ENCODE results near the gene RCC2.
"Not testable (repeated sequence)": the region's sequence is repeated elsewhere in the genome, so short reads cannot be mapped to it uniquely, and the experiment has no call there.

RCC2 gene

DNA sequence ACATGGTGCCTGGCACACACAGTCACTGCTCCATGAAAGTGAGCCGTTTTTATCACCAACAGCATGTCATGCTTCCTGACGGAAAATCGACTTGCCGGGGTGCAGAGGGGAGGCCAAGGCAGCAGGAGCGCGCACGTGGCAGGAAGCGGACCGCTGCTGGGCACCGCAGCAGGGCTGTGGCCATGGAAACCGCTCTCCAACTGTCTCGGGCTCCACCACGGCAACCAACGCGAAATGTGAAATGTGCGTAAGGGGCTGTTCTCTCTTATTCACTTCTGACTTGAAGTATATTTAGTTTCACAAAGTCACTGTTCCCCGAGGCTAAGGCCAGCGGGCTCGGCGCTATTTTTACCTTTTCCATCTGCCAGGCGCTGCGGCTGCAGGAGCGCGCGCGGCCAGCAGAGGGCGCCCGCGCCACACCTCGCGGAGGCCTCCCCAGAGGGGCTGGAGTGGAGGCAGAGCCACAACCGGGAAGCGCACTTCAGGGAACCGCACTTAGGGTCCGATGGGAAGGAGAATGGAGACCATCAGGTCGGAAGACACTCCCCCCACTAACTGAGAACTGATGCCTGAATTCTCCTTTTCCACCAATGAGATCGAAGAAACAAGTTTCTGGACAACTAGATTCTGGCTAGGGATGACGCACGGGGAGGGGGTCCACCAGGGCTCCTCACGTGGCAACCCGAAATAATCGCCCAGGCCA, 19.7 kb downstream of the RCC2 start:
- peak; percentile 22 to 55 for DNase-seq (ENCODE audit: low read depth in 2 of 2)

DNA sequence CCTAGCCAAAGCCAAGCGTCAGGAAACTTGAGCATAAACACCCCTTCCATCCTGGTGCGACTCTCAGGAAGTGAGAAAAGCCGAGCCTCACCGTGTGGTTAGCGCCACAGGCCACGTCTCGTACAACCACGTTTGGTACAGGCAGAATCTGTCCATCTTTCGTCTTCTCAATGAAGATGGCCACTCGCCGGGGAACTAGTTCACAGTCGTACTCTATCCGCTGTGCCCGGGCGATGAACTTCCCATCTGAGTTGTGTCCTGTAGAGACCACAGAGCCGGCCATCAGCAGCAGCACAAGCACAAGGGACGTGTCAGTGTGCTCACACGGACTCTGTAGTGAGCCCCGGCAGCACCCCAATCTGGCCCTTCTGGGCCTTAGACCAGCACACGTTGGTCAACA, 23.1 kb downstream of the RCC2 start:
- DNase-seq (ENCODE audit: low read depth in 2 of 2) = no peak

DNA sequence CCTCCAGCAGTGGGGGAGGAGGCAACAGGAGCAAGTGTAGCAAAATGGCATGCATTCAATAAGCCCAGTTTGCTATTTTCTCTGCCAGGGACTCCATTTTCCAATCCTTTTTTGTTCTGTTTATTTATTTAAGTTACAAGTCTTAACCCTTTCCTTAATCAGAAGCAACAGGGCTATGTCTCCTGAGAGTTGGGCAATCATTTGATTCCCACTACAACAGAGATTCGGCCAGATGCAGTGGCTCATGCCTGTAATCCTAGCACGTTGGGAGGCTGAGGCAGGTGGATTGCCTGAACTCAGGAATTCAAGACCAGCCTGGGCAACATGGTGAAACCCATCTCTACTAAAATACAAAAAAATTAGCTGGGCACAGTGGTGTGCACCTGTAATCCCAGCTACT, 25.5 kb downstream of the RCC2 start:
- DNase-seq (ENCODE audit: low read depth in 2 of 2) = no peak

DNA sequence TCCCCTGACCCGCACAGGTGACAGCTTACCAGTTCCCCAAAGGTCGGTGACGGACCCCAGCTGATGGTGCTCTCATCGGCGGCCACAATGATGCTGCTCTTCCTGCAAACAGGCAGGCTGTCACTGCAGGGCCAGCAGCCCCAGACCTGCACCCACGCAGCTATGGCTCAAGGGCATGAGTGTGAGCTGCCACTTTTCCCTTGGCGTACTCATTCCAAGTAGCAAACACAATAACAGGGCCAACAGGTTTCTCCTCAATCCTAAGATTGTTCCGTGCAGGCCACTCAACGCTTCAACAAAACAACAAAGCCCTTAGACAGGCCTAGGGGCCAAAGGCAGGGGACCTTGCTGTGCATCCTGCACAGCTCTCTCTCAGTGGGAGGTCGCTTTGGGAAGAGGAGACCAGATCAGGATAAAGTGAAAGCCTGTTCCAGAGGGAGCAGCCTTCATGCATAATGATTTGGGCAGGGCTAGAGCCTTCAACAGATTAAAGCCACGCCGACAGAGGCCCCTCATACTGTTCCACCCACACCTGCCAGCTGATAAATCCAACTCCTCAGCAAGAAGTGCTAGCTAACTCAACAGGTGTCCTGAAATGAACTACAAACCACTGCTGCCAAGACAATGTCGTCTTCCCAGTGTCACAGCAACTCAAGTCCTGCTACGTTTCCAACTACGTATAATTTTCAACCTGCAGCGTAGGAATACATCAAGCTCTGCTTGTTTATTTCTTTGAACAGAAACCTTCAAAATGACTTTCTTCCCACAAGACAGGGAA, 27.2 kb downstream of the RCC2 start:
- DNase-seq (ENCODE audit: low read depth in 2 of 2) = no peak

DNA sequence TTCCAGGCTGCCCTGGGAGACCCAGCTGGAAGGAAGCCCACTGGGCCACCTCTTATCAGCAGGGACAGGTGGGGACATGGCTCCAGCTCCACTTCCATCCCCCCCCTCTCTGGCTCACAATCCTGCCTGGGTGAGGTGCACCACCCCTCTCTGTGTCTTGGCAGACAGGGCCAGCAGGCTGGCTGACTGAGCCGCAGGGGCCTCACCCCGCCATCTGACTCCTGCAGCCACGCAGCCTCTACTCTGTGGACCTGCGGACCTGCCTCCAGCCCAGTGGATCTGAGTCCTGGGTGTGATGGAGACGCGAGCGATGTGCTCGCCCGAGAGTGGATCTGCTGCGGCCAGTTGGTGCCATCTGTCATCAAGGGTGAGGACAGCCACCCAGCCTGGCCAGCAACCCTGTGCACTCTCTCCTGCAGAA, 30.1 kb downstream of the RCC2 start:
- no peak for DNase-seq (ENCODE audit: low read depth in 2 of 2)

DNA sequence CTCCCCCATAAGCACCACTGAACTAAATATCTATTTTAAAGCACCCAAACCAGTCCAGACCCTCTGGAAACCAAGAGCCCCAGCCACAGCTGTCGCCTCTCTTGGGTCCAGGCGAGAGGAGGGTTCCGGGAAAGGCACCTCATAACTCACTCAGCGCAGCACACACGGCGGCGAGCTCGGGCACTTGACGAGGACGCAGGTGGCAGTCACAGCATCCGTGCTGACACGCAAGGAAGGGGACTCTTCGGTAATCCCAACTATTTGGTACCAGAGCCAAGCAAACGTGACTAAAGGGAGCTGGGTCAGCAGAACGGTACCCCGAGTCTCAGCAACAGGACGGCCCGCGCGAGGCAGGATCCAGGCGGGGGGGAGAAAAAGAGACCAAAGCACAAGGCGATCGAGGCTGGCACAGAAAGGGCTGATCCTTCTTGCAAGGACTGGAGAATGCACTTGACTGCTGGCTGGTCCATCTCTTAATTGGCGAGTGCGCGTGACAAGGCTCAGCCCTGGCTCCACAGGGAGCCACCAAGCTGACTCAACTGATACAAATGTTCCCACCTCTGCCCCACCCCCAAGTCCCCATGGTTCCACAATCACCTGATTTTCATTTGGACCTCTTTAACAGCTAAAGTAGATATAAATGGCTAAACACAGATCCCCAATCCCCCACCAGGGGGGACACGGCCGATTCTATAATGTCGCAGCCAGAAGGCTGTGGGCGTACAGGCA, 31.5 kb downstream of the RCC2 start:
- DNase-seq (ENCODE audit: low read depth in 2 of 2) = not testable (repeated sequence)

DNA sequence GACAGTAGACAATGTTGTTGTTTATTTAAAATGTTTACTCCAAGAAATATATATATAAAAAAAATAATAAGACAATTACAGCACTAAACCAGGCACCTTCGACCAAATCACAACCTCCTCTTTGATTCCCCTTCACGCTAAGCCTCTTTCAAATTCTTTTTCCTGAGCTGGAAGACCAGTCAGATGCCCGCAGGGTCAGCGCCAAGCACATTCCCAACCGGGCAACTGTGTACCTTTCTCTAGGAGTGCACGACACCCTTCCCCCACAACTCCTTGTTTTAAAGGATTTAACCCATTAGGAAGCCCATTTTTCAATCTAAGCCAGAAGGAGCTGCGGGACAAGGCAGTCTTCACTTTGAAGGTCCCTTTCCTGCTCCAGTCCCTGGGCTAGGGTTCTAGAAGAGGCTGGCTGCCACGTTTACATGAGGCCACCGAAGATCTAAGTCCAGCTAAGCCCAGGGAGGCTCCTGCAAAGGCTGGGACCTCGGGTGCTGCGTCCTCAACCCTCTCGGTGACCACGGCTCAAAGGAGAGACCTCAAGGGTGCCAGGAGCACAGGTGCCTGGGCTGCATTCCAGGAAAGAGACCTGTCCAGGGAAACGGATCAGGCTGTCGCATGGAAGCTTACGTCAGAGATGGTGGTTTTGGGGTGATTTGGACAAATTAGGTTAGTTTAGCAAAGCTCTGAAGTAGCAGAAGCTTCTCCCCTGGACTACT, 32.6 kb downstream of the RCC2 start:
- DNase-seq (ENCODE audit: low read depth in 2 of 2) = not testable (repeated sequence)

DNA sequence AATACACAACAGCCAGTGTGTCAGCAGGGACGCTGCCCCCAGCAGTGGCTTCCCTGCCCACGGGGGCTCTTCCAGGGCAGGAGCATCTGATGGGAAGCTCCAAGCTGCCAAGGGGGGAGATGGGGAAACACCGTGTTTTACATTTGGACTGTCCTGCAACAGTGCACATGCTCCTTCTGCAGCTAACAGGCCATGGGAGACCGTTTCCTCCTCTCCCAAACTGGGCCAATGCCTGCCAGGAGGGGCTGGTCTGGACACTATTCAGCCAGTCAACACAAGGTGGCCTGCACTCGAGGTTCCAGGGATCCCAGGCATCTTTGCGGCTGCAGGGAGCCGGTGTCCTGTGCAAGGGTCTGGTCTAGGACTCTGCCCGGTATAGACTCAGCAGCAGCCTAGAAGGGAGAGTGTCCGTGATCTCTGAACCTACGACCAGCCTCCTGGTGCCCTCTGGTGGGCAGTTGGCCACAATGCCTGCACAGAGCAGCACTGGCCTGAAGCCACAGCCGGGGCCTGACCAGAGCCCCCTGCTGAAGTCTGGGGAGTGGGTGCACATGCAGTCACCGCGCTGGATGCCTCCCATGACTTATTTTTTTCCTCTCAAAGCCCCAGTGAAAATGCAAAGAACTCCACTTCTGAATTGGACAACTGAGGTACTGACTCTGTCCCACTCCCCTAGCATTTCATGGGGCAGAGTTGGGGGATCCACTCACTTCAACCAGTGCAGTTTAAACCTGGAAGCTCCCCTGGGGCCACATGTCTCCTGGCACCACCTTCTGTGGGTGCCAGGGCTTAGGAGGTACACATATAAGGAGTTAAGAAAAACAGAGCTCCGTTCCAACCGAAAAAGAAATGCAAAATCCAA, 33.3 kb downstream of the RCC2 start:
- peak in 1 of 2 donors; percentile 19 for DNase-seq (ENCODE audit: low read depth in 2 of 2)

DNA sequence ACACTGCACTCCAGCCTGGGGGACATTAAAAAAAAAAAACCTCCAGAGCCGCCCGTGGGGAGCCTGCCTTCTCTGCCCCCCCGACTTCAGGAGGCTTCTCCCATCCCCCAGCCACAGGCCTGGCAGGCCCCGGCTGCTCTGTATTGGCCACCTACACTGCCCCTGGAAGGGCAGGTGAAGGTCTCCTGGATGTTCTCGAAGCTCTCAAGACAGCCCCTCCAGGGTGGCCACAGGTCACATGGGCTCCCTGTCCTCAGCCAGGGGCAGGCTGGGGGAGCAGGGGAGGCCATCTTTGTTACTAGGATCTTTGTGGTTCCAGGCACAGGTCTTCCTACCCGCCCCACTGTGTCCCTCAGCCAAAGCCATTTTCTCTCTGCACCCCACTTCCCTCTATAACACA, 34.7 kb downstream of the RCC2 start:
- DNase-seq (ENCODE audit: low read depth in 2 of 2) = no peak

DNA sequence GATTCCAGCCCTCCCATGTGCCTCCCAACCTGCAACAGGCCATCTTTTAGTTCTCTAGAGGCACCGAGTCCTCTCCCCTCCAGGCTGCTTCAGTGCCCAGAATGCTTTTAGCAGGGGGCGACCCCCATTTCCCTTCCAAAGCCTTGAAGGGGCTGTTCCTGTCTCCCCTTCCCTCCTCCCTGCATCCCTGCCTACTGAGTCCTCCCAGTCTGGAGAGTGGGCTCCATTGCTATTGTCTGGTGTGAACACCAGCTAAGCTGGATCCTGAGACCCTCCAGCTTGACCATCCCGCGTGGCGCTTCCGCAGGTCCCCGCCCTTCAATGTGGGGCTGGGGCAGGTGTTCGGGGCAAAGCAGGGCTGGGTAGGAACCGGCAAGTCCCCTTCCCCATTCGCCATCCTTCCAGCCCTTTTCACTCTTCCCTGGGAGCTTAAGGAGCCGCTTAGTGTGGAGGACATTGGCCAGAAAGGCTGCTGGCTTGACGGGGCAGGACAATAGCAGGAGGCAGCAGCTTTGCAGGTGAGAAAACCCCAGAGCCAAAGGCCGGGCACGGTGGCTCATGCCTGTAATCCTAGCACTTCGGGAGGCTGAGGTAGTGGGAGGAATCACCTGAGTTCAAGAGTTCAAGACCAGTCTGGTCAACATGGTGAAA, 35.3 kb downstream of the RCC2 start:
- no peak for DNase-seq (ENCODE audit: low read depth in 2 of 2)

DNA sequence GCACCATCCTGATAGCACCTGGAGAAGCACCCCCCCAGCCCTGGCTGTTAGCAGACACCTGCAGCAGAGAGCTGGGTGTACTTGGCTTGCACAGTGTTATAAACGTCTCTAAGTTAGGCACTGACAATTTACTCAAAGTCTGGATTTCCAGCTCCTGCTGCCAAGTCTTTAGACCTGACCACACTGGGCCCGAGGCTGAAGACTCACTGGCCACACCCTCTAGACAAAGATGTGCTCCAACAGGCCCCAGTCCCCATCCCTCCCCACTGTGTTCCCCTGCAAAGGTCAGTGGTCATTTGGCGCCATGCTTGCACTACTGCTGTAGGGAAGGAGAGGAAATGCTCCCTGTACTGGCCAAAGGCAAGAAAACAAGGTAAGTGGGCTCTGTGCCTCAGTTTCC, 36.4 kb downstream of the RCC2 start:
- no peak for DNase-seq (ENCODE audit: low read depth in 2 of 2)

DNA sequence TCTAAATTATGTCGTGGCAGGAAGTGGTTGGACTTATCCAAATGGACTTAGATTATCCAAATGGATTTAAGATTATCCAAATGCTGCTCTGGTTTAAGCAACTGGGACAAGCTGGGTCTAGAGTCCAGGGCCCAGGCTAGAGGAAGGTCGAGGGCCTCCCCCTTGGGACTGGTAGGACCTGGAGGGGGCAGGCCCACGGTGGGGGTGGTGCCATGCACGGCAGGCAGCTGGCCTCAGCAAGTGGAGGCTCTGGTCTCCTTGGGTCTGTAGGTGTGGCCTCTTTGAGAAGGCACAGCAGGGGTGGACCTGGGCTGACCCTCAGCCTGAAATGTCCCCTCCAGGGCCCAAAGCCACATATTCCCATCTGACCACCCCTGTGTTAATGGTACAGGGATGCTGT, 37.6 kb downstream of the RCC2 start:
- no peak for DNase-seq (ENCODE audit: low read depth in 2 of 2)

DNA sequence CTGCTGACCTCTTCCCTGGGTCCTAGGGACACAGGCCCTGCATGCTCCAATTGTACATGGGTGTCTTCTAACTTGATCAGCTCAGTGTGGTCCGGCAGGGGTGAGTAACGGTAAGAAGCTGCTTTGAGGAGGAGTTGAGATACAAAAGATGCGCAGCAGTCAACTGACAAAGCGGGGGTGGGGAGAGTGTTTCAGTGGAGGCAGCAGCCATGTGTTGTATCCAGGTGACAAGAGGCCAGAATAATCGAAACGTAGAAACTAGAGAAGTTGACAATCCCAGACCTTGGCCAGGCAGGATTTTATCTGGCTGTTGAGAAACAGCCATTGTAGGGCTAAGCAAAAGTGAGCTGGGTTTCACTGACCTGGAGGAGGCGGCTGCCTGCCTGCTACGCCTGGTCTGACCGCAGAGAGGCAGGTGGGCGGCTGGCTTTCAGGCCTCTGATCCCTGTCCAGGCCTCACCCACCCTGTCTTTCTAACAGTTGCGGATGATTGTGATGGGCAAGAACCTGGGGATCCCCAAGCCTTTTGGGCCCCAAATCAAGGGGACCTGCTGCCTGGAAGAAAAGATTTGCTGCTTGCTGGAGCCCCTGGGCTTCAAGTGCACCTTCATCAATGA, 38.6 kb downstream of the RCC2 start:
- no peak for DNase-seq (ENCODE audit: low read depth in 2 of 2)

DNA sequence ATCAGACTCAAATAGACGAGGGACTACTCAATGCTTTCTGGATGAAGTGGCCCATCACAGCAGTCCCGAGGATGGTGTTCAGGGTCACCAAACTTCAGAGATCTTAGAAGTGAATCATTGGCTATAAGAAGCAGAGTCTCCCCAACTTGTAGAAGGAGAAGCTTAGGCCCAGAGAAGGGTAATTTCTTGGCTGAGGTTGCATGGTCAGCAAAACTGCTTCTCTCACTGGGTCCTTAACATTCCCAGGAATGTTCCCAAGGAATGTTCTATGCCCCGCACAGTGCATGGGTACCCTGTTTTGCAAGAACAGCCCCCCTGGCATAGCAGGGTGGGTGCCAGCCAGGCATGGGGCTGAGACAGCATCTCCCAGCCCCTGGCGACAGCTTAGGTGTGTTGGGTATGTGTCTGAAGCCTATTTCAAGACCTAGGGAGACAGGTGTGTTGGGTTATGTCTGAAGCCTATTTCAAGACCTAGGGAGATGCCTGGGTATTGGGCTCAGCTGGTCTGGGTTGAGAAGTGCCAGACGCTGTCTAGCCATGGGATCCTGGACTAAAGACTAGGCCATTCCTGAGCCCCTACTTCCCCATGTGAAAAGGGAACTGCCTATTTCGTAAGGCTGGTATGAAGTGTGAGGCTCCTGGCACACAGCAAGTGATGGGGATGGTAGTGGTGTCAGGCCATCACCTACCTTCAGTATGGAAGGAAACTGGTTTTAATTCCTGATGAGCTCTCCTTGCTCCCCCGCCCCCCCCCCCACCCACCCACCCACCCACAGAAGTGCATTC, 41.4 kb downstream of the RCC2 start:
- DNase-seq (ENCODE audit: low read depth in 2 of 2) = no peak

DNA sequence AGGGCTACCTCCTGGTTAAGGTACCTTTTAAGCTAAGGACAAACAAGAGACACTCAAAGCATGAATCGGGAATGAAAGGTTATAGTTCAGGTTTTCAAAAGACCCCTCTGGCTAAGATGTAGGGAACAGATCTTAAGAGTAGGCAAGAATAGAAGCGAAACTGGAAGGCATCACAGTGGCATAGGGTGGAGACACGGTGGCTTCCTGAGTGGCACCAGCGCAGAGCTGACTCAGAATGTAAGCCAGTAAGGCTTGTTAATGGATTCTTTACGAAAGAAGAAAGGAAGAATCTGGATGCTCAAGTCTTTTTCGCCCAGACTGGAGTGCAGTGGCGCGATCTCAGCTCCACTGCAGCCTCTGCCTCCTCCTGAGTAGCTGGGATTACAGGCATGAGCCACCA, 46.2 kb downstream of the RCC2 start:
- DNase-seq (ENCODE audit: low read depth in 2 of 2) = no peak

DNA sequence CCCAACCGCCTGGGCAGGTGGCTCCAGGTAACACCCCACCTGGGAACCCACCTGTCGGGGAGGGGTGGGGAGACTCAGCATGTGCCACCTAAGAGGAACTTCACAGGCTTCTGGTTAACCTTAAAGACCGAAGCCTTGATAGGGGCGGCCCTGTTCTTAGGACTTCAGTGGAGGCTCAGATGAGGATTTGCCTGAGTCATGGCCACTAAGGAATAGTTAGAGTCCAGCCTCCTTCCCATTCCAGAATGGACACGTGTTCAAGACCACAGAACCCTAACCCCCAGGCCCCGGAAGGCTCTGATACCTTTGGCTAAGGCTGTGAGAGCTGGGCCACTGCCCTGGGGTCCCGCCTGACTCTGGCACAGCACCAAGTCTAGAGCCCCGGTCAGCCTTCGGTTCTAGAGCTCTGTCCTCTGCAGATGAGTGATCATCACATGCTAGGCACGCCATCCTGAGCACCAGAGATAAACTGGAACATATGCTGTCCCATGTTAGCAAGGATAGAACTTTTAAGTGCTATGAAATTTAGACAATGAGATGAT, 47.2 kb downstream of the RCC2 start:
- DNase-seq (ENCODE audit: low read depth in 2 of 2) = no peak

DNA sequence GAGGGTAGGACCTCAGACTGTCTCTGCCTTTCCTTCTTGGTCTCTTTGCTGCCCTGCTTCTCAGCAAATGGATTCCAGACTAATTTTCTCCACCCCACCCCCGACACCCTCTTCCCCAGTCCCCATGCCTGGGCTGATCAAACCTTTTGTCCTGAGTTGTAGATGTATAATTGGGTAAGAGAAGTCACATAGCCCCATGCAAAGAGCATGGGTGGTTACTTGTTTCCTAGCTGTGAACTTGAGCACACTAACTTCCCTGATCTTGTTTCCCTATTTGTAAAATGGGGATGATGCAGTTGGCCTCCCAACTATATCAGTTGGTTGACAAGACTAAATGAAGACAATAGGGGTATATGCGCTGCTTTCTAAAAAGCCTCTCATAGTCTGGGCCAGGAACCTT, 58.3 kb downstream of the RCC2 start:
- no peak for DNase-seq (ENCODE audit: low read depth in 2 of 2)

DNA sequence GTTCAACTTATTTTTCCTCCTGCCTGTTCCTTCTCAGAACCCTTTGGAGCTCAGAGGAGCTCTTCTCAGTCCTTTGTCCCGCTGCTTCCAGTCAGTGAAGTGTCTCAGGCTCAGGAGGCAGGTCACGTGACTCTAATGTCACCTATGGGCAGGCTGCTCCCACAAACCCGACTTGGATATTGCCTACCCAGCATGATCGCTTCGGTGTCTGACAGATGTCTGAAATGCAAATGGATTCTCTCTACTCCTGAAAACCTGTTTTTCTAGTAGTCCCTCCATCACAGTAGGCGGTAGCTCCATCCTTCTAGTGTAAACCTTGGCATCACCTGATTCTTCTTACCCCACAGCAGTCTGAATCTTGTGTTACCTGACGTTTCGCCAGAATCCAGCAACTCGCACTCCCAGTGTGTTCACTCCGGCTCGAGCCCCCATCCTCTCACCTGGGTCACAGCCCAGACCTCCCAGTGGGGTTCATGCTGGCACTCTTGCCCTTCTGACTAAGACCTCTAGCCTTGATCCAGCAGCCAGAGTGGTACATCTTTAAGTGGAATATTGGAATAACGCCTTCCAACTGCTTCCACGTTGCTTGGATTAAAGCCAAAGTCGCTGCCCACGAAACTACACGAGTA, 62.0 kb downstream of the RCC2 start:
- DNase-seq (ENCODE audit: low read depth in 2 of 2) = no peak

DNA sequence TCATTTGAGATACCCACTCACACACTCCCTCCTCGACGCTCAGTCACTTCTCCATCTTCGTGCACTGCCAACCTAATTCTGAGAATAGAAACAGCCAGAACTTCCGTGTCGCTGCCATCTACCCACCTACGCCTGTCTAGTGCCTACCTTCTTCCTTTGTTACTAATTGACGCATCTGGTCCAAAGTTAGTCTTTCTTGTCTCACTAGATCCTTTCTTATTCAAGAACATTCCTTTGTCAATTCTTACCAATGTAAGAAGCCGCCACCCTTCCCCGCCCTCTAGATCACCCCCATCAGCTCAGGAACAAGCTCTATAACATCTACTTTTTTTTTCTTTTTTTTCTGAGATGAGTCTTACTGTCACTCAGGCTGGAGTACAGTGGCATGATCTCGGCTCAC, 63.8 kb downstream of the RCC2 start:
- no peak for DNase-seq (ENCODE audit: low read depth in 2 of 2)

Measured in stimulated activated CD4-positive, alpha-beta T cell treated with anti-CD3 and anti-CD28 coated beads, Interleukin-1b, Interleukin-23, amount 100 ng/mL, for 1 hour (primary cell).